ENCODE results near the gene TMEM80.

The TMEM80 gene

DNA sequence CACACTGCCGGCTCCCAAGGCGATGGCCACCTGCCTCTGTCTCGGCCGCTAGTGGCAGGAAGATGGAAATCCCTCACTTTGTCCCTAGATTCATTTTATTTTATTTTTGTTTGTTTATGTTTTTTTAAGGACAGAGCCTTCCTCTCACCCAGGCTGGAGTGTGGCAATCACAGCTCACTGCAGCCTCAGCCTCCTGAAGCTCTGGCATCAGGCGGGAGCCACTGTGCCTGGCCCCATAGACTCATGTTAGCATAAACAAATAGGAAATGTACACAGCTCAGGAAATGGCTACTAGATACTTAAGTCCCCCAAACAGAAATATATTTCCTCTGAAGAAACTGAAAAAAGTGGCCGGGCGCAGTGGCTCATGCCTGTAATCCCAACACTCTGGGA lies 3.5 kb downstream of the TMEM80 start:
- in situ Hi-C loops (cut with MboI; ENCODE audit: low sequenced_read_pairs): no loop called here

DNA sequence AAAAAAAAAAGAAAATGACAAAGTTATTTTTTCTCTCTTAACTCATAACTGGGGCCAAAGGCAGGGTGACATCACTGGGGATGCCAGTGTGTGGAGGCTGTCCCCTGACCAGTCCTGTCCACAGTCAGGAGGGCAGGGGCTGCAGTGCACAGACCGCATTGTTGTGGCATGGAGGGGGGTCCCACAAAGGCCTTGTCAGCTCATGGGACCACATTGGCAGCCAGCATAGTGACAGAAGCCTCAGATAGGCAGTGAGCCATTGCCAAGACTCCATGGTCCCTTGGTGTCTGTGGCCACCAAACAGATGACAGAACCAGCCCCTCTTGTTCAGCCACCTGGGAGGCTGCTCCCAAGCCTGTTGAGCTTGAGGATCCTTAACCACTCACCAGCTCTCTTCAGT lies 4.1 kb downstream of the TMEM80 start:
- in situ Hi-C loops (cut with MboI; ENCODE audit: low sequenced_read_pairs): no loop called here

DNA sequence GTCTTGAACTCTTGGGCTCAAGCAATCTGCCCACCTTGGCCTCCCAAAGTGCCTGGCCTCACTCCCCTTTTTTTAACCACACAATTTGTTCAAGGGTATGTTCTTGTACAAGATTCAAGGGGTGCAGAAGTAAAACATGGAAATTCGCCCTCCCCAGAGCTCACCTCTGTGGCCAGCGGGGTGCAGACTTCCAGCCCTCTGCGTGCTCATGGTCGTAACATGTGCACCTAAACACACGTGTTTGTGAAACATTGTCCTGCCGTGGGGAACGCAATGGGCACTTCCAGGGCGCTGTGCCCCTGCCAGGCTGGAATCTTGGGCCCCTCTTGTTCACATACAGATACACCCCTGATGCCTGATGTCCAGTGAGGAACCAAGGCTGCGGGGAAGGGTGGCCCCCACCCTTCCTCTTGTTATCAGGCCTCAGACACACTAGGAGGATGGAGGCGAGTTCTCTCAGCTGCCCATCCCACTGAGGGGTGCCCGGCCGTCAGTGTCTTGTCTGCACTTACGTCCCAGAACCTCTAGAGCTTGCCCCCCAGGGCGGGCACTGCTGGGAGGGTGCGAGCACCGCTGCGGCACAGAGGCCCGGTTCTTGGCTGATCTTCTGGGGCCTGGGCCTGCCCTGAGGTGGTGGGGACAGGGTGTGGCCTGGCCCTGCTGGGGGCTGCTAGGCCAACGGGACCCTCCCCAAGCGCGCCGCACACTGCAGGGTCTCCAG lies 6.3 kb downstream of the TMEM80 start:
- in situ Hi-C loops (cut with MboI; ENCODE audit: low sequenced_read_pairs): no loop called here

DNA sequence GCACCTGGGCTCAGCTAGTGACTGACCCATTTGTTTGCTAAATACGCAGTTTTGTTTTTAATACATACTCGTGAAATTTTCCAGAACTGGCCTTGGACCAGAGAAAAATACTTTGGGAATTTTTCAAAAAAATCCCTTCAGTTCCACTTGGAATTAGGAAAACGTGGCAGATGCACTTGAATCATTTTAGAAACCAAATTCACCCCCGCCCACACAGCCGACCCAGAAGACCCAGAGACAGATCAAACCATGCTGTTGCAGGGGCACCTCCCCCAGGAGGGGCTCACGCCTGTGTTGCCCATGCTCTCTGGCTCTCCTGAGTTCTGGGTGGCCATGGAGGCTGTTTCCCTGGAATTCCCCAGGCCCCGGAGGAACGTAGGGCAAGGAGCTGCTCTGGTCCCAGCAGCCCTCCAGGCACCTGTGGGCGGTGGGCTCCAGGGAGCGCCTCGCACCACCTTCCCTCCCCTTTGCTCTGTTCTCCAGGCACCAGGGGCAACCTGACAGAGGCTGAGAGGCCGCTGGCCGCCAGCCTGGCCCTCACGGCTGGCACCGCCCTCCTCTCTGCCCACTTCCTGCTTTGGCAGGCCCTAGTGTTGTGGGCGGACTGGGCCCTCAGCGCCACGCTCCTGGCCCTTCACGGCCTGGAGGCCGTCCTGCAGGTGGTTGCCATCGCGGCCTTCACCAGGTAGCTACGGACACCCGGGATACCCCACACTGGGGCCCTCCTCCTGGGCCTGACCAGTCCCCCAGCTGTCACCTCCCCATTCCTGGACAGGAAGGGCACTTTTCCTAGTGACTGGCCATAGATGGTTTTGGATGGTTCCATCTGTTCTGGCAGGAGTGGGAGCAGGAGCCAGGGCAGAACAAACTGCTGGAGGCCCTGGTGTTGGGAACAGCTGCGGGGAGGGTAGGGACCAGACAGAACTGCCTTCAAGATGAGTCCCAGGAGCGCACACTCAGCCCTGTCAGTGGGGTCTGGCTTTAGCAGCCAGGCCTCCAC lies 7.1 kb downstream of the TMEM80 start:
- in situ Hi-C loops (cut with MboI; ENCODE audit: low sequenced_read_pairs): no loop called here

DNA sequence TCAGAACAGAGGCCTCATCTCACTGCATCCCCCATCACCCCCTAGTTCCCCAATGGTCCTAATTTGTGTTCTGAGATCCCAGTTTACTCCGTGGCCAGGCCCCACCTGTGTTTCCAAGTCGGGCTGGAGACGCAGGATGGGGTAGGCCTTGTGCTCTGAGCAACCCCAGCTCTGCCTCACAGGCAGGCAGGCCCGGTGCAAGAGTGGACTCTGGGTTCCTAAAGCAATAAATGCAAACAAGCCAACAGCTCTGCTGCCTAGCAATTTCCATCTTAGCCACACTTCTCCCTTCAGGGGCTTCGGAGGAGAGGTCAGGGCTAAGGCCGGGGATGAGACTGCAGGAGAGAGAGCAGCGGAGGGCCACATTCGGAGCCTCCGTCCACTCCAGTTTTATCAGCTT lies 7.9 kb downstream of the TMEM80 start:
- in situ Hi-C loops (cut with MboI; ENCODE audit: low sequenced_read_pairs): no loop called here

DNA sequence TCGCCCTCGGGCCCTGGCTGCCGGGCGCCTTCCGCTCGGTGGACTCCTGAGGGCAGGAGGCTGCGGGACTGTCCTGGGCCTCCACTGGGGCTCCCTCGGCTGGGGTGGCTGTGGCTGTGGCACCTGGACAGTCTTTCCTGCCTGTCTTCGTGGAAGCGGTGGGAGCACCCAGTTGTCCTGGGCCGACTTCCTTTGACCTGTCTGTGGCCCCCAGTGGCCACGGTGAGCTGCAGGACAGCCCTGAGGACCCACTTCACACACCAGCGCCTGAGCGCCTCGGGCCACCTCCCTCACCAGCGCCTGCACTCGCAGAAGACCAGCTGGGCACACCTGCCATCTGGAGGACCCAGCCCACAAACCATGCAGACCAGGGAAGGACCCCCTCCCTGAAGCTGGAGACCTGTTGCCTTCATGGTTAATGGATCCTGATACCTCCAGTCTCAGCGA lies 8.6 kb downstream of the TMEM80 start:
- in situ Hi-C loops (cut with MboI; ENCODE audit: low sequenced_read_pairs): no loop called here

DNA sequence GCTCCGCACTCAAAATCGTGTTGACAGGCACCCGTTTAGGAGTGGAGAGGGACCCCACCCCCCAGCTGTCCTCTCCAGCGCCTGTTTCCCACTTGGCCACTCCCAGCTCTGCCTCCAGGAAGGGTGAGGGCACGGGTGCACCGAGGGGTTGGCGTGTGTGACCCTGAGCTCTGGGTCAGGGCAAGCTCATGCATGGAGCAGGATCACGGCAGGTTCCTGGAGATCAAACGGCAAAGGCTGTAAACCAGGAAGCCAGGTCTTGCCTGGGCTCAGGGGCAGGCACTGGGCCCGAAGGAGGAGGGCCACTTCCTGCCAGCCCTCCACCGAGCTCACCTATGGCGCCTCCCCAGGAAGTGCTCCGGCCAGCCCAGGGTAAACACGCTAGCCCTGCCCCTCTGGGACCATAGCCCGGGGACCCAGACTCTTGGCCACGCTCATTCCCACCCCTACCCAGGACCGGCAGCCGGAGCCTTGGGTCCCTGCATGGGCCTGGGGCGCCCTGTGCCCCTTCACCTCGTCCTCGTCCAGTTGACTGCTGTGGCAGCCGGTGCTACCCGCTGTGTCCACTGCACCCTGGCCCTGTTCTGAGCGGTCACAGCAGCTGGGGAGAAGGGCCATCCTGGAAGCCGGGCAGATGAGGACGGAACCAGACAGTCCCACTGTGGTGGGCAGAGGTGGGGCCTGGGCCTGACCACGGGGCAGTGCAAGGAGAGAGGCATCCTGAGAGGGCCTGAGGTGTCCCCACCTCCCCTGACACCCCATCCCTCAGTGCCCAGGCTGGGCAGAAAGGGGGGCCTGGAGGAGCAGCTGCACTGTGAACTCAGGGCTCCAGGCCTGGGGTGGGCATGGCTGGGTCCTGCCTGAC lies 9.4 kb downstream of the TMEM80 start:
- in situ Hi-C loops (cut with MboI; ENCODE audit: low sequenced_read_pairs): no loop called here

DNA sequence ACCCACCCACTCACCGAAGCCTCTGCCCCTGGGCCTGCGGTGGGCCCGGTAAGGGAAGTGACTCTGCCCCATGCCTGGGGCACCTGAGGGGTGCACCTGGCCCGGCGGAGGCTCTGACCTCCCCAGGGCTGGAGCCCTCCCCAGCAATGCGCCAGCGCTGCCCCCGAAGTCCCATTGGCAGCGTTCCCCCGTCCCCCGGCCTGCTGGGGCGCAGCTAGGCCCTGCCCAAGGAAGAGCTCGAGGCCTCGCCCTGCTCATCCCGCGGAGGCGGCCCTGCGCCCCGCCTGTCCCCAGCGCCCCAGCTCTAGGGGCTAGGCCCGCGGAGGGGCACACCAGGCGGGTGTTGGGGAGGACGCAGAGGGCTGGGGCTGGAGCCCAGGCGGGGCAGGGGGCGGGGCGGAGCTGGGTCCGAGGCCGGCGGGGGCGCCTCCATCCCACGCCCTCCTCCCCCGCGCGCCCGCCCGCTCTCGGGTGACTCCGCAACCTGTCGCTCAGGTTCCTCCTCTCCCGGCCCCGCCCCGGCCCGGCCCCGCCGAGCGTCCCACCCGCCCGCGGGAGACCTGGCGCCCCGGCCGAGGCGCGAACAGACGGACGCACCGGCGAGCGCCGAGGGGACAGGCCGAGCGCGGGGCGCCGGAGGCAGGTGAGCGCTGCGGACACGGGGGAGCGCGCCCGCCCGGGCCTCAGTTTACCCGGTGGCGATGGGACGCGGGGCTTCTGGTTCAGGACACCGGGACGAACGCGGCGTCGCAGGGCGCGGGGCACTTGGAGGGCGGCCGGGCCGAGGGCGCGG lies 10.2 kb downstream of the TMEM80 start, which contains the start of gene EPS8L2:
Gene EPS8L2 (plus strand): TSS at position 586 of the 793 bp plus-strand sequence. CDS start 3,177 bp downstream, outside the sequence.
- in situ Hi-C loops (cut with MboI; ENCODE audit: low sequenced_read_pairs): no loop called here

DNA sequence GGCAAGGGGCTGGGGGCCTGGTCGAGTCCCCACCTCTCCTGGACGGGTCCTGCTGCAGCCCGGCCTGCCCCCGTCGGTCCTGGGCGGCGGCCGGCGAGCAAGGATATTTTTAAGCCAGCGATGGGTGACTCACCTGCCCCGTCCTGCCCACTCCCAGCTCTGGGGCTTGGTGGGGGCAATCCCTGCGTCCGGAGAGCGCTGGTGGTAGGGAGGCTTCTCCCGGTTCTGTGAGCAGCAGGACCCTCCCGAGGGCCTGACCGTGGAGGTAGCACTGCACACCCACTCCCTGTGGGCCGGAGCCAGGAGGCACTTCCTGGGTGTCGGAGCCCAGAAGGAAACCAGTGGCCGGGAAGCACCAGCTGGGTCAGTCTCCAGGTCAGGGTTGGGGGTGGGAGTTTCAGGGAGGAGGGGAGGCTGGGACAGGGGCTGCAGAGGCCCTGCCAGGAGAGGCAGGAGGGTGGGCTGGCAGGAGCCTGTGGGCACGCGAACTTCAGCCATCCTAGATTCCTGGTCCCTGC lies 10.9 kb downstream of the TMEM80 start:
- in situ Hi-C loops (cut with MboI; ENCODE audit: low sequenced_read_pairs): no loop called here

DNA sequence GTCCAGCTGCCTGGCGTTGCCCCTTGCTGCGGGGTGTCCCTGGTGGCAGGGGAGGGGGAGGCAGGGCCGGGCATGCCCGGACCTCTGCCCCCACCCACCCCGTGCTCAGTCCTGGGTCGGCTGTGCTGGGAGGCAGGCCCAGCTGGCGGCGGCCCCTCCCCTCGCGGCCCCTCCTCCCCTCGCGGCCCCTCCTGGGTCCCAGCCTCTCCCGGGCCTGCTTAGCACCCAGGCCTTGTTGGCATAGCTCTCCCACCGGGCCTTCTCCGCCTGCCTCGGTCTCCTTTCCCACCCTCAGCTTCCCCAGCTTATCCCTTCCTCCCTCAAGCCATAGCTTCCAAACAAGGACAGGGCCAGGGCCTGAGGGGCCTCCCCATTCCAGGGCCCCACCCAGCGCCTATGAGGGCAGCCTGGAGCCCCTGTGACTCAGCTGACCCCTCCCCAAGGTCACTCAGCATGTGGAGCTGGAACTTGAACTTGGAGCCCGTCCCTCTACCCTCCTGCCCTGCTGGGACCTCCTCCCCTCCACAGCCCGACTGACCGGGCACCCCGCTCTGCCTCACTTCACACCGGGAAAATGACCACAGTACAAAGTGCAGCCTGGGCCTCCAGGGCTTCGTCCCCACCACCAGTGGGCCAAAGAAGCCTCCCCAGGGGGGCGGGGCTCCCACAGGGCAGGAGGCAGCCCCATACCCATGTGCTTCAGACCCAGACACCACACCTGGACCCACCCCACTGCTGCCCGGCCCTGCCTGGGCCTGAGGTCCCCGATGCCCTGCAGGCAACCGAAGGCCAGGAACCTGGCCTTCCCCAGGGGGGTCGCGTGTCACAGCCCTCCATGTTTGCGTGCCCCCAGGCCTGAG lies 11.6 kb downstream of the TMEM80 start:
- in situ Hi-C loops (cut with MboI; ENCODE audit: low sequenced_read_pairs): no loop called here

DNA sequence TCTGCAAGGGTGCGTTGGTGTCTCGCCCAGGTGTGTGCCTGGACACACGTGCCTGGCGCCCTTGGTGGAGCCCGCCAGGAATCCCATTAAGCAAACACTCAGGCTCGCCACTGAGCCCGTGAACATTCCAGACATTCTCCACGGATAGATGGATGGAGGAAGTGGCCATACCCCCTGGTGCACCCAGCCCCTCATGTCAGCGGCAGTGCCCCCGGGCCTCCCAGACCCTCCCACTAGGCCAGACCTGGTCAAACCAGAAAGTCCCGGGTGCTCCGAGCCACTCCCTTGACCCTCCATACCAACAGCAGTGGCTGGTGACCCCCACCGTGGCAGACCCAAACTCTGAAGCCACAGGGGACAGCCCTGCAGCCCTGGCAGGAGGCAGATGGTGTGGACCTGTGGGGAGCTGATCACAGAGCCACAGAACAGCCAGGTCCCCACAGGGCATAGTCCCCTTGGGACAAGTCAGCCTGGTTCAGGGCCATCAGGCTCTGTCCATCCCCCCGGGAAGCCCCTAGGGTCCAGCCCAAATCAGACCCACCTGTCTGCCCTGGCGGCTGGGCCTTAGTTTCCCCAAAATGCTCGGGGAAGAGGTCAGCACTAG lies 12.3 kb downstream of the TMEM80 start:
- in situ Hi-C loops (cut with MboI; ENCODE audit: low sequenced_read_pairs): no loop called here

DNA sequence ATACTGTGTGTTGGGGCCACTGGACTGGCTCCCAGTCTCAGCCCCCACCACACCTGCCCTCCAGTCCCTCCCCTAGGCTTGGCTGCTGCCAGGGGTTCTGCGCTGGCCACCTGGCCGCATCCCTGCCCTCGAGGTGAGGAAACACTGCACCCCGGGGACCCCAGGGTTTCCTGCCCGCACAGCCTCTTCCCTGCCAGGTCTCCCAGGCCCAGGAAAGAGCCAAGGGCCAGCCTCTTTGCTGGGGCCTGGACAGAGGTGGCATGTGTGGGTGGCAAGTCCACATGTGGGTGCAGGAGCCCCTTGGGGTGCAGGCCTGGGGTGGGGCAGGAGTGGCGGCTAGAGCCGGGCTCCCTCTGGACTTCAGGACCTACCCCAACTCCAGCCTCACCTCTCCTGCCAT lies 12.9 kb downstream of the TMEM80 start:
- in situ Hi-C loops (cut with MboI; ENCODE audit: low sequenced_read_pairs): no loop called here

DNA sequence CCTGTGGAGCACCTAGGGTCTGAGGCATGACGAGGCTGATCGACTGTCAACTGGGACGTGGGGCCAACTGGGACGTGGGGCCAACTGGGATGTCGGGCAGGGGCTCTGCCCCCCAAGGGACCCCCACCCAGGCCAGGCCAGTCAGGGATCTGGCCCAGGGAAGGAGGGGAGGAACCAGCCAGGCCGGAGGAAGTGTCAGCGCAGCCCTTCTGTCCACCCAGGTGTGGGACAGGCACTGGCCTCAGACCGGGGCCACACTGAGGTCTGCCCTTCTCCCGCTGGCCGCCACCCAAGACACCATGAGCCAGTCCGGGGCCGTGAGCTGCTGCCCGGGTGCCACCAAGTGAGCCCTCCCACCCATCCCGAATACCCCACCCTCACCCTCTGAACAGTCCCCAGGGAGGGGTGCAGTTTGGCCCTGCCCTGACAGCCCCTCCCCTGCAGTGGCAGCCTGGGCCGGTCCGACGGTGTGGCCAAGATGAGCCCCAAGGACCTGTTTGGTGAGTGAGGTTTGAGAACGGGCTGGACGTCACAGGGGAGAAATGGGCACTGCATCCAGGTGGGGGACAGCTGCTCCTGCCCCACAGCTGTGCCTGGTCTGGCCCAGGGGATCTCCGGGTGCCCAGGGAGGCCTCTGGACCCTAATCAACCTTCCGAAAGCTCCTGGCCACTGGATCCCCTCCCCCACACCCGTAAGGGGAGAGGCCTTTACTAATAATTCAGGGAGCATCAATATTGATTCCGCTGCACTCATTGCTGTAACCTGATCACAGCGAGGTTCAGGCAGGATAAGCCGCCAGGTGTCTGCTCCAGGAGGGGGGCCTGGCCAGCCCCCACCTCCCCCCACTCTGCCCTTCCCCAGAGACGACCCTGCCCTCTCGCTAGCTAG lies 13.7 kb downstream of the TMEM80 start:
- in situ Hi-C loops (cut with MboI; ENCODE audit: low sequenced_read_pairs): no loop called here

DNA sequence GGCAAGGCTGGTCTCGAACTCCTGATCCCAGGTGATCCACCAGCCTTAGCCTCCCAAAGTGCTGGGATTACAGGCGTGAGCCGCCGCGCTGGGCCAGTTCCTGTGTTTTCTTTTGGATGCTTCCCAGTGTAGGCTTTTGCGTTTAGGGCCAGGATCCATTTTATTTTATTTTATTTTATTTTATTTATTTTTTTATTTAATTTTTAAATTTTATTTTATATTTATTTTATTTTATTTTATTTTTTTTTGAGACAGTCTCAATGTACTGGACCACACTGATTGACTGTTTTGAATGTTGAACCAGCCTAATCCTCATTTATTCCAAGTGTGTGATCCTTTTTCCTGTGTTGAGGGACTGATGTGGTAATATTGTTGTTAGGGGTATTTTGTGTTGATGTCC lies 18.8 kb downstream of the TMEM80 start:
- in situ Hi-C loops (cut with MboI; ENCODE audit: low sequenced_read_pairs): no loop called here

DNA sequence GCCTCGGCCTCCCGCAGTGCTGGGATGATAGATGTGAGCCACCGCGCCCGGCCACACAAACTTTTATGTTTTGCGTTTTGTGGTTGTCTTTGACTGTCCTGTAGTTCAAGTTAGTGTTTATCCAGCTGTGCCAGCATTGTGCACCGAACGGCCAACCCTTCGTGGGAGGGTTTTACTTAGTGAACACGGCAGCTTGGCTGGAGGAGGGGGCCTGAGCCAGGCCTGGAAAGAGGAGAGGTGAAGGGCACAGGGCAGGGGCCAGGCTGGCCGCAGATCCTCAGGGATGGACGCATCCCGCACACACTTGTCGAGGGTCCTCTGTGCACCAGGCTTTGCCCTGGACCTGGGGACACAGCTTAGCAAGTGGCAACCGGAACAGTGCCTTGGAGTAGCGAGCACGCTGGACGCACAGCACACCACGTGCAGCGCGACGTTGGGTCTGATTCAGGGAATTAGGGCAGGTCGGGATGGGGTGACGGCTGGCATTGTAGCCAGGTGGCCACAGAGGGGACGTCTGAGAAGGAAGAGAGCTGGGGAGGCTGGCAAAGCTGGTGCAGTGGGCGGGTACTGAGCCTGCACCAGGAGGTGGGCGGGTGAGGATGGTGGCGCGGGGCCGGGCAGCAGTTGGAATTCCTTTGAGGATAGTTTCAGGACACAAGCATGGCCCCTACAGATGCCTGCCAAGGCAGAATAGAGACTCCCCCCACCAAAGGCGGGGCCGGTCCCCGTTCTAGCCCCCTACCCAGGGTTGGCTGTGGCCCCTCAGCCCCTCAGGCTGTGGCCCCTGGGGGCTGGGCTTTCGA lies 23.8 kb downstream of the TMEM80 start:
- in situ Hi-C loops (cut with MboI; ENCODE audit: low sequenced_read_pairs): no loop called here

DNA sequence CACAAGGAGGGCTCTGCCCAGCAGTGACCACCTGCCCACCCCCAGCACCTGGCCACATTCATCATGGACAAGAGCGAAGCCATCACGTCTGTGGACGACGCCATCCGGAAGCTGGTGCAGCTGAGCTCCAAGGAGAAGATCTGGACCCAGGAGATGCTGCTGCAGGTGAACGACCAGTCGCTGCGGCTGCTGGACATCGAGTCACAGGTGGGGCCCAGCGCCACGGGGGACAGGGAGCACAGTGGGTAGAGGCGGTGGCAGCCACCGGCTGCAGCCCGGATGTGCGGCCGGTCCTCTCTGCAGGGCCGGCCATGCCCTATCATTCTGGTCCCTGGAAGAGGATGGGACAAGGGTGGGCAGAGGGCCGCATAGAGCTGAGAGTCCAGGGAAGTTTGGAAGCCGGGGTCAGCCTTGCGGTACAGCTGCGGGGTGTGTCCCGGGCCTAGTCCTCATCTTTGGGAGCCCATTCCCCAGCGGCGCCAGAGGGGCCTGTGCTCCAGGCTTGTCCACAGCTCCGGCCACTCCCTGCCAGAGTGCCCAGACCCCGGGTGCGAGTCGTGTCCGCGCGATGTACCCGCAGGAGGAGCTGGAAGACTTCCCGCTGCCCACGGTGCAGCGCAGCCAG lies 24.5 kb downstream of the TMEM80 start:
- in situ Hi-C loops (cut with MboI; ENCODE audit: low sequenced_read_pairs): no loop called here
